Activated CD4-positive, CD25-positive, alpha-beta regulatory T cell treated with anti-CD3 and anti-CD28 coated beads, Interleukin-2, amount 50 U/mL, for 16 hours (primary cell): Measurements from ENCODE around the gene SIRPG.
"Not testable (repeated sequence)": the region's sequence is repeated elsewhere in the genome, so short reads cannot be mapped to it uniquely, and the experiment has no call there.

ENCODE experiments used
- DNase-seq: peaks from one replicate; pipeline ENCODE4 v3.0.0-alpha.2; 2020; ENCODE audit warnings: low read depth, low spot score

Gene SIRPG

DNA sequence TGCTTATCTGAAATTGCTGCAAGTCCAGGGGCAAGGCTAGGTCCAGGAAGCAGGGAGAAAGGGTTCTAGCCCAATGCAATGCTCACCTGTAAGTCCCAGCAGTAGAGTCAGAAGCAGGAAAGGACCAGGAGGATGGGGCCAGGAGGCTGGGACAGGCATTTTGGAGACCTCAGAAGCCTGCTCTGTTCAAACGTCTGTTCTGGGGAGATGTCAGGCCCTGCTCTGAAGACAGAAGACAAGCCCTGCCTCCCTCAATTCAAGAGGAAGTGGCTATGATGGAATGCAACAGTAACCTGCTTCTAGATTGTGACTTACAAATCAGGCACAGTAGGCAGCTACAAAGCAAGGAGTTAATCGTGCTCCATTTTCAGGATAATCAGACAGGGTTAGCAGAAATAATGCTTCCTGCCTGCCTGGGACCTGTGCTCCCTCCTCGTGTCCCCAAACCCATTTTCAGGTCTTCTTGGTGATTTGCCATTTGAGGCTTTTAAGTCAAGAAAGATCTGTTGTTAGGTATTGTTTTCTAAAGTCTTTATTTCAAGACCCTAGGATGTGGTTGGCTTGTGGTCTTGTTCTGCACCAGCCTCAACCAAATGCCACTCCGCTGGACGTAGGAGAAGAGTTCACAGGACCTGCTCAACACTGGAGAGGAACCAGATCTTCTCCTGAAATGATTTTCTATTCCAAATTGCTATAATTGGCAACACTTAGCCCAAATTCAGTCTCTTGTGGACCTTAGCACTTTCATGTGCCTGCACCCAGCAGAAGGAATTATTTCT, at the start of gene SIRPG:
TSS of gene SIRPG (minus strand) at position 224 of the 779 bp plus-strand sequence. CDS start at position 159, 65 bp downstream.
- no peak for DNase-seq

DNA sequence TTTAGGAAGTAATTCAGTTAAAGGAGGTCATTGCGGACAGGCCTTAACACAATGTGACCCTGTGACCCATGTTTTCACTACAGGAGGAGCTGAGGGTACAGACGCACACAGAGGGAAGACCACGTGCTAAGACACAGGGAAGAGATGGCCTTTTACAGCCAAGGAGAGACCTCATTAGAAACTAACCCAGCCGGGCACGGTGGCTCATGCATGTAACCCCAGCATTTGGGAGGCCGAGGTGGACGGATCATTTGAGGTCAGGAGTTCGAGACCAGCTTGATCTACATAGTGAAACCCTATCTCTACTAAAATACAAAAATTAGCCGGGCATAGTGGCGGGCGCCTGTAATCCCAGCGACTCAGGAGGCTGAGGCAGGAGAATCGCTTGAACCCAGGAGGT, 49.3 kb upstream of the SIRPG start:
- not testable (repeated sequence) for DNase-seq

DNA sequence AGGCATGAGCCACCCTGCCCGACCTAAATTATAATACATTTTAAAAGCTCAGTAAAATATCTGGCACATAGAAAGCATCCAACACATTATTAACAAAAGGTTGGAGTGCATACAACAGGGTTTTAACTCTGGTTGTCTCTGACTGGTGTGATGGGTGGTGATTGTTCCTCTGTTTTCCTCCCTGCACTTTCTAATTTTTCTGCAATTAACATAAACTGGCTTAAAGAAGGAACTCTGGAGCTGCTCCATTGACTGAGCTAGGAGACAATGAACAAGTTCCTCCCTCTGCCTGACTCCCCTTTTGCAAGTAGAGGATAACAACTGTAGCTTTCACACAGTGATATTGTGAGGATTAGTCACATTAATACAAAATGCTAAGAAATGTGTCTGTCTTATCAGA, 48.5 kb upstream of the SIRPG start:
- no peak for DNase-seq

DNA sequence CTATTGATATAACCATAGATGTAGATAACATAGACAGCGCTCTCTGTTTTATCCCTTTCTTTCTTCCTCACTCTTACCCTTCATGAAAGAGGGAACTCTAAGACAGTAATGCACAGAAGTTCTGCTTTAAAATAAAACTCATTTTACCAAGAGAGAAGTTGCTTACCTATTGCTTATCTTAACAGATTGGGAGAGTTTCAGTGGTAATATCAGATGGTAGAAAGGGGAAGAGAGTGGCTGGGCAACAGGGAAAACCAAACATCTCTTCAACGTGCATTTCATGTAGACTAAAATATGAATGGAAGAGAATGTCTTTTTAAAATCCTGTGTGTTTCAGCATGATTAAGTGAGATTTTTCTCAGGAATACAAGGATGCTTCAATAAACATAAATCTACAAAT, 45.3 kb upstream of the SIRPG start:
- no peak for DNase-seq

DNA sequence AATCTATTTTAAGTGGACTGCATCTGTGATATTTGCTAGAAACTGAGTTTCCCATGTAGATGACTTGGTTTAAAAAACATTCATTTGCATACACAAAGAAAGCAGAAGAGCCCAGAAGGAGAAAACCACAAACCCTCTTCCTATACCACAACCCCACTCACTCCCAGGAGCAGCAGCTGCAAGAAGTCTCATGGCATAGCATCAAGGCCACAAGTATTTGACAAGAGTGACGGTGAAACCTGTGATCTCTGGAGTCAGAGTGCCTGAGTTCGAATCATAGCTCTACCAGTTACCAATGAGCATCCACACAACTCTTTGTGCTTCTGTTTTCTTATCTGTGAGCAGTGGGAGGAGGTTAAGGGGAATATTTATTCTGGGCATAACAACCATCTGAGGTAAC, 44.7 kb upstream of the SIRPG start:
- DNase-seq, result no peak

DNA sequence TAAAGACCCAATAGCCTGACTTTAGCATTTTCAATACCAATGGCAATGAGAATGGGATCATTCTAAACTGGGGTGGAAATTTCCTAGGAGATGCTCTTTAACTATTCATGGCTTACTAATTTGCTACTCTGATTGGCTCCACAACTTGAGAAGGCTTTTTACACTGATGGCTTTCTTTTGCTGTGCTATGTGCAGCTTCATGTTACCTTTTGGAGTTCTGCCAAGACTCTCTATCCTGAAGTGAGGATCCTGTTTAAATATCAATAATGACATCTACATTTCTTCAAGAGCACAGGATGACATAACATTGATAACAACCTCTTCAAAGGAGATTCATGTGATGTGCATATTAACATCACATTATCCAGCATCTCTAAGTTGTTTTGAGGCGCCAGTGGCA, 43.4 kb upstream of the SIRPG start:
- DNase-seq, result no peak

DNA sequence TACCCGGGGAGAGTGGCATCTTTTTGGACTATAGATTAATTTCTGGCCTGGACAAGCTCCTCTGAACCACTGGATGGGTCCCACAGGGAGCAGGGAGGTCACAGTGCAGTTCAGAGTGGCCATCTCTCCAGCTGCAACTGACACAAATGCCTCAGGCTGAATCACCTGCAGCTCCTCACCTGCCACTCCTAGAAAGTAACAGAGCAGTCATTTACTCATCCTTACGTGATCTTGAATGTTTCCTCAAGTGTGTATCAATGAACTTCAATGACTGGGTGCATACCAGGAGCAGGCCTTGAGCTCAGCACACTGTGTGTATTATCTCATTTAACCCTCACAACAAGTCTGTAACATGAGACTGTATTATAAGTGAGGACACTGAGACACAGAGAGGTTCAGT, 40.0 kb upstream of the SIRPG start:
- no peak for DNase-seq

DNA sequence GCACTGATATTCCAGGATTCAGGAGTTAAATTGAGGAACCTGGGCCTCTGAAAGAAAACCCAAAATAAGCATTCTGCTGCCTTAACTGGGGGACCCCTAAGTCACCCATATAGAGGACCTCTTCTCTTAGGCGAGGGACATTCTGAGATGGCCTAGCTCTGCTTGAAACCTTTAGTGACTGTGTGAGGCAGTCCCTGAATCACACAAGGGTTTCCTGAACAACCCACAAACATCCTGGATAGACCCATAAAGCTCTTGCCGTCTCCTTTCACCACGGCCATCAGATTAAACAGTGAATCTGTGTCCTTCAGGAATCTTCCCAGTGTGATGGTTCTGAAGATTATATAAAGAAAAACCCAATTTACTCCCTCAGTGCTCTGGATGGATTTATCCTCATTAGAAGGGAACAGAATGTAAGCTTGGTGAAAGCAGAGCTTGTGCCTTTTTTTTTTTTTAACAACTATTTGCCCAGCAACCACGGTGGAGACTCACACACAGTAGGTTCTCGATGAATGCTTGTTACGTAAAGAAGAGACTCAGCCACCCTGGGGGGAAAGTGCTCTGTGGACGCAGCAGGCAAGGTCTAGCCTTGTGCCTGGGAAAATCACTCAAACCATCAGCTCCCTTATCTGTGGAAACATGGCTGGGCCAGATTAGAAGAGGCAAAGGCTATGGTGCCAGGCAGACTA, 39.1 kb upstream of the SIRPG start:
- DNase-seq, result no peak

DNA sequence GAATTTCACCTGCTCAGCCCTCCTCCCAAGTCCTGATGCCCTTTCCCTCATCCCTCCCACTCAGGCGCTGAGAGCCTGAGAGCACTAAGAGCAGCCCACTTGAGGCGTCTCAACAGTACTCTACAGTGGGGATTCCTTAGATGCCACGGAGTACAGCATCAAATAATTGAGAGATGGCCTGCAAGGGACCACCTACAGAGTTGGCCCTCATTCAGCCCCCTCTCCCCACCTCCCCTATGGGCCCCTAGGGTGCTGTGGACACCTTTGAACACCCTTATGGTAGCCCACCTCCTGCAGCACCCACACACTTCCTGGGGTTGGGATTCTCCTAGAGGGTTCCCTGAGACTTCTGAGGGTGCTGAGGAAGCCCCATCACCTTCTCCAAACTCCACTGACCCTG, 37.1 kb upstream of the SIRPG start:
- DNase-seq, result no peak

DNA sequence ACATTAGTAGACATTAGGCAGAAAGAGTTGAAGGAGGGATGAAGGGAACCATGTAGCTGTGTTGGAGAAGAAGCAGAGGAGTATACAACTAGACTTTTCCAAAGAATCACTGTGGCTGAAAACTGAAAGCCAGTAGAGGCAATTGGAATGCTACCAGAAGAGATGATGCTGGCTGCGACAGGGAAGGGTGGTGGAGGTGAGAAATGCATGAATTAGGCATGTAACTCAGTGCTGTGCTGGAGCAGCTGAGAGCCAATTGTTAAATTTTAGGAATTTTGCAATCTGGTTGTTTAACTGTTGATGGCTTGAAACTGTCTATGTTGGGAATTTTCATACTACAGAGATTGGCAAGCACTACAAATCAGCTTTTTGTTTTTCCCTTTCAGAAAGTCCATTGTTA, 35.8 kb upstream of the SIRPG start:
- DNase-seq, result no peak

DNA sequence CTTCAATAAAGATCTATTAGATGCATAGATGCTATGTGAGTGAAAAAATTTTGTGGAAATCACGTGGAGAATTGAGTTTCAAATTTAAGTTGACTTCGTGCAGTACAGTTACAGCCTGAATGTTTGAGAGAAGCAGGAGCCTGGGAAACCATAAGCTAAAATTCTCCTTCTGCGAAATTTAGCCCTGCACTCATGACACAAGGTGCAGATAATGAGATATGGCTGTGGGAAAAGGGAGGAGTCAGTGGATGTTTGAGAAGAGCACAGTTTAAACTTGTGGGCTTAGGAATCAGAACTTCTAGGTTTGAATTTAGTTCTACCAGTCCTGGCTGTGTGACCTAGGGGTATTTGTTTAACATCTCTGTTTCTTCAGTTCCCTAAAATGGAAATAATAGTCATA, 32.1 kb upstream of the SIRPG start:
- DNase-seq, result no peak

DNA sequence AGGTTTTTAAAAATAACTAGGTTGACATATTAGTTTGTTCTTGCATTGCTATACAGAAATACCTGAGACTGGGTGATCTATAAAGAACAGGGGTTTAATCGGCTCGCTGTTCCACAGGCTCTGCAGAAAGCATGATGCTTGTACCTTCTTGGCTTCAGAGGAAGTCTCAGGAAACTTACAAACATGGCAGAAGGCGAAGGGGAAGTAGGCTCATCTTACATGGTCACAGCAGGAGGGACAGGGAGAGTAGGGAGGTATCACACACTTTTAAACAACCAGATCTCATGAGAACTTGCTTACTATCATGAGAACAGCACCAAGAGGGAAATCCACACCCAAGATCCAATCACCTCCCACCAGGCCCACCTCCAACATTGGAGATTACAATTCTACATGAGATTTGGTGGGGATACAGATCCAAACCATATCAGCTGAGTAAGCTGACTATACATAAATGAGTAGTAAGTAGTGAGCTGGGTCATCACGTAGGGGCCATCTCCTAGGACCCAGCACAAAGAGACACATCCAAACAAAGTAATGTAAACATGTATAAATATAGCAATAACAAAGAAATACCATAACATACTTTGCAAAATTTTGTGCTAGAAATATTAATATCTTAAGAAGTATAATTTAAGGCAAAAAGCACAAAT, 31.4 kb upstream of the SIRPG start:
- no peak for DNase-seq

DNA sequence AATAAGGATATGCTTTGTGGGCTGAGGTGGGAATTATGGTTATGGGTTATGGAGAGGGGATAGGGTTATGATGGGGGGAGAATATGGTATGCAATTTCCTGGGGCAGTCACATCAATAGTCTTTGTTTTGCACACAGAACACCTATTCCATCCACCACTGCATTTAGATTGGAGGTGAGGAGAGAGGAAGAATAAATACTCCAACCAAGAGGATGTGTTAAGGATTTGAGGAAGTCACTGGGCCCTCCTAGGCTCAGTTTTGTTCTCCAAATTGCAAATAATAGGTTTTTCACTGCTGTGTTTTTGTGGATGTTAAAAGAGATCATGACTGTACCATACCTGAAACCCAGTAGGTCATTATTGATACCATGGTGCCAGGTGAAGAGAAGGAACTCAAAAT, 29.5 kb upstream of the SIRPG start:
- DNase-seq, result no peak

DNA sequence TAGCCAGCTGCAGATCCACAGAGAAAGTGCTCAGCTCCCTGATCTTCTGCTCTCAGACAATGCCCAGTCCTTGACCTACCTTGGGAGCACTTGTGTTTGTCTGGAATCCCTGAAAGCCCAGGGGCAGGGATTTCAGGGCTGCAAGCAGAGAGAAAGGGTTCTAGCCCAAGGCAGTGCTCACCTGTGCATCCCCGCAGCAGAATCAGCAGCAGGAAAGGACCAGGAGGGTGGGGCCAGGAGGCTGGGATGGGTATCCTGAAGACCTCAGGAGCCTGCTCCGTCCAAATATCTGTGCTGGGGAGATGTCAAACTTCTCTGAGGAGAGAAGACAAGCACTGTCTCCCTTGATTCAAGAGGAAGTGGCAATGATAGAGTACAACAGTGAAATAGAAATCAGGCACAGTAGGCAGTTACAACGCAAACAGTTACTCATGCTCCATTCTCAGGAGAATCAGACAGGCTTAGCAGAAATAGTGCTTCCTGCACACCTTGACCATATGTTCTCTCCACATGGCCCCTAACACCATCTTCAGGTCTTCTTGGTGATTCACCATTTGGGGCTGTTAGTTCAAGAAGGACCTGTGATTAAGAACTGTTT, 28.7 kb upstream of the SIRPG start:
- DNase-seq, result no peak

DNA sequence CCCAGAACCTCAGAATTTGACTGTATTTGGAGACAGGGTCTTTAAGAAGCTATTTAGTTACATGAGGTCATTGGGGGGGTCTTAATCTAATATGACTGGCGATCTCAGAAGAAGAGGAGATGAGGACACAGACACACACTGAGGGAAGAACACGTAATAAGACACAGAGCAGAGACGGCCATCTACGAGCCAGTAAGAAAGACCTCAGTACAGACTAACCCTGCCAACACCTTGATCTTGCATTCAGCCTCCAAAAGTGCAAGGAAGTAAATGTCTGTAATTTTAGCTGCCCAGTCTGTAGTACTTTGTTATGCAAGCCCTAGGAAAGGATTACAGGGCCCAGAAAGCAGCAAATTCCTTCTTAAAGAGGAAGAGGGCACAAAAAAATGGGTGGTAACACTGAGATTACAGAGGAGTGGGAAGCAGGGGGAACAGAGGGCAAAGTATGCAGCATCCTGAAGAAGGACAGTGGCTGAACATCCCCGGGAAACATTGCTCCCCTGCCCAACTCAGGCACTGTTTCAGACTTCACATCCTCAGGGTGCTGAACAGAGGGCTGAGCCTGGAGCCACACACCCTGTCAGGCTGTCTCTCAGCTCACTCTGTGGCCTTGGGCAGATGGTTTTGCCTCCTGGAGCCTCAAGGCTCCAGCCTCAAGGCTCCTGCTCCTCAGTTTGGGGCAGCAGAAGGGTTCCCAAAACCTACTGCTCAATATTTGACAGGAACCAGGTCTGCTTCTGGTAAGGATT, 27.9 kb upstream of the SIRPG start:
- no peak for DNase-seq

DNA sequence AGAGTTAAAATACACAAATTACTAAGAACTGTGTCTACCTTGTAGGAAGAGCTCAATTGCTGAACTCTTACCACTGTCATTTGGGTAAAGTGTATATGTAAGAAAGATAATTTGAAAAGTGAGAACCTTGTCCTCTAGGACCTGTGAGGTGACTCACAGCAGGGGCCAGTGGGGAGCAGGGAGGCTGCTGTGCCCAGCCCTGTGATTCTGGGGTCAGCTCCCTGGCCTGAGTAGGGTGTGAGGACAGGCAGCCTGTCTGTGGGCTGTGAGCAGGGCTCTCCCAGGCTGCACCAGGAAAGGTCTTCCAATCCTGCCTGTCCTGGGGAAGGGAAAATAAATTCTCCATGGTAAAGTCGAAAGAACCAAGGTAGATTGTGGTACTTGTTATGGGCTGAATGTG, 27.3 kb upstream of the SIRPG start:
- DNase-seq, result no peak

DNA sequence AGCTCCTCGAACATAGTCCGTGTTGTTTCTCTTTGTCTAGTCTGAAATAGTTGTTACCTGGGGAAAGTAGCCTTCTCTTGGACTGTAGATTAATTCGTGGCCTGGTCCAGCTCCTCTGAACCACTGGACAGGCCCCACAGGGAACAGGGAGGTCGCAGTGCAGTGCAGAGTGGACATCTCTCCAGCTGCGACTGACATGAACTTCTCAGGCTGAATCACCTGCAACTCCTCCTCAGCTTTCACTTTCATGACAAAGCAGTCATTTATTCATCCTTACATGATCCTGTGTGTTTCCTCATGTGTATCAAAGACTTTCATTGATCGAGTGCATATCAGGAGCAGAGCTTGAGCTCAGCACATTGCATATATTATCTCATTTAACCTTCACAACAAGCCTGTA, 19.1 kb upstream of the SIRPG start:
- DNase-seq, result no peak

DNA sequence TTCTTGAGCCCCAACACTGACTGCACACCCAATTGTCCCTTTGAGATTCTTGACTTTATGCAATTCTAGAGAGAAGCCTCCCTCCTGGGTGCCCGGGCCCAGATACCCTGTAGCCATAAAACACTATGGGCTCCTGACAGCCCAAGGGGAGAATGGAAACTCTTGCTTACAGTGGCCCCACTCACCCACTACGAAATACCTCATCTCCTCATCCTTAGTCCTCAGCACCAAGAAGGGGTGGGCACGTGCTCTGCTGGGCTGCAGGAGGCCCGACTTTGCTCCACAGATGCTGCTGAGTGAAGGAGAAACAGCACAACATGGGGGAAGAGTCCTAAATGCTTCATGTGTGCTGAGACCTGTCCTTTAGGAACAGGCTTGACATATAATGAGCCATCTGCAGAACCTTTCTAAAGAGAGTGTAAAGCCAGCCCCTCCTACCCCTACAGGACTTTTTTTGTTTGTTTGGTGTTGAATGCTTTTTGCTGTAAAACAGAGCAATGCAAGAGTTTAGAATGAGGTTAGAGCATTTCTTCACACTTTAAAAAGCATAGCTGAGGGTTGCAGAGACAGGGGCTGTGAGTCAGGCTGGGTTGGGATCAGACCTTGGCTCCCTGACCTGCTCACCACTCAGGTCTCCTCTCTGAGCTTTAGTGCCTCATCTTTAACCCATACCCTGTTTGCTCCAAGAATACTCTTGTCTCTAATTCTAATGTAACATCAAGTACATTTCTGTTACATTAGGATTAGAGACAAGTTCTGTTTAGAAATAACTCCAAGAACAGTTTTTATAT, 17.6 kb upstream of the SIRPG start:
- DNase-seq, result no peak

DNA sequence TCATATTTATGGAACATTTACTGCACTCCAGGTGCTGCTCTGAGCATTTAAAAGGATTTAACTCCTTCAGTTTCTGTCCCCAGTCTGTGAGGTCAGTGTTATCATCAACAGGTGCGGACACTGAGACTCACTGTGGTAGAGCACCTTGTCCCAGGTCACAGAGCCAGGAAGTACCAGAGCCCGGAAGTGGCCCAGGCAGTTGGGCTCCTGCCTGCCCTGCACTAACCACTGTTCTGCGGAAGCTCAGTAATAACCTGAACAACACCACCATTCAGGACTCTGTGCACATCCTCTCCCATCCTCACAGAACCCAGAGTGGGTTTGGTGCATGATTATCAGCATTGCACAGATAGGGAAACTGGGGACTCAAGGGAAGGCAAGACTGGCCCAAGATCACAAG, 16.8 kb upstream of the SIRPG start:
- no peak for DNase-seq

DNA sequence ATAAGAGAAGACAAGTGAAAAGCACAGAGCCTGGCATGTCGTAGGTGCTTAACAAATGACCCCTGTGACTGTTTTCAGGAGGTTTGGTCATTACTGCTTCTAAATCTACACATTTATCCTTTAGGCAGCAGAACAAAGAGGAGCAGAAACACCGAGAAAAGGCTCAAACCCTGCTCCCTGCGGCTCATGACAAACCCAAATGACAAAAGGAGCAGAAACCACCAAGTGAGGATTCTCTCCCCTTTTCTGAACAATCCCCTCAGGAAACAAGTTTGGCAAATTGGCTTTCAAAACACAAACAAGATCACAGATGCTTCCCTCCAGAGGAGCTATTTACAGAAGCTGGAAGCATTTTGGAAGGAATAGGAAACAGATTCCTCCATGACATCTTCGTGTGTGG, 15.8 kb upstream of the SIRPG start:
- DNase-seq, result no peak

DNA sequence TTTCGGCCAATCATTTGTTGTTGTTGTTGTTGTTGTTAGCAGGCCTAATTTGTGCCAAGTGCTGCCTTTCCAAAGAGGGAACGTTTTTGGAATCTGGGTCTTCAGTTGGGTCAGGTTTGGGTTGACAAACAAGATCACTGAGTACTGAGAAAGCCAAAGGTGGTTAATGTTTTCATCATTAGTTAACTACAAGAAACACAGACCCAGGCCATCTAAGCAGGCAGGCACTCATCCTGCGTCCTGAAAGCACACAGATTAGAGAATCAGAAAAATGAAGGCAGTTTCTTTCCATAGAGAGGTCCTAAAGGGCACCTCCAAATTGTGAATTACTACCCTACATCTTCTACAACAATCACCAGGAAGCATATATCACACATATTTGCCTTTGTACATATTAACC, 15.1 kb upstream of the SIRPG start:
- DNase-seq, result no peak
